ENCODE results near the gene TRIM33. TPM values are rescaled to one million over a fixed set of nuclear protein-coding genes. Genes with fewer than 3 reads are reported as not detected.

The TRIM33 gene
- total RNA-seq, 1 experiment from 2014 or later, result 53.8 TPM

GRCh38 chr1:114428083-114428754 lies 82.8 kb downstream of the TRIM33 start:
- no peaks in the 10 kb centered on the region for H3K23me2 ChIP-seq (ENCODE audit: insufficient read length, low read depth, low read length, poor library complexity, severe bottlenecking)
- Mint-ChIP-seq H3K27me3 (ENCODE audit: low read depth) (no peaks in the 10 kb centered on the region), H3K36me3 (ENCODE audit: insufficient read depth in 1 of 3, low read depth in 3 of 3) (peaks cover 27 to 54% (median 47%) of the 10 kb centered on the region in 3 experiments; a peak in 6 of 7 replicates), H3K4me3 (no peak overlapping the region), H3K27ac (peak overlapping the region in 1 of 3 experiments; percentile 68; a peak in 1 of 7 replicates), H3K4me1 (no peaks in the 10 kb centered on the region; a peak in 1 of 4 replicates), H3K9me3 (no peaks in the 10 kb centered on the region)
- H3K27ac ChIP-seq (ENCODE audit: insufficient read length, low read depth, low read length), result no peak overlapping the region
- no peak overlapping the region for H2AK5ac ChIP-seq (ENCODE audit: insufficient read length, low read length)
- H4K8ac ChIP-seq (replicated peaks; ENCODE audit: insufficient read length, low read depth, low read length), result no peak overlapping the region
- no peak overlapping the region for H2BK12ac ChIP-seq (ENCODE audit: insufficient read length, low read depth, low read length)
- H2BK5ac ChIP-seq (ENCODE audit: insufficient read length, low read length), result no peak overlapping the region
- no peak overlapping the region for H2BK120ac ChIP-seq (ENCODE audit: low read depth, low read length, poor library complexity, severe bottlenecking)
- no peak overlapping the region for H3K14ac ChIP-seq (ENCODE audit: insufficient read depth, low read length)
- H3K9ac ChIP-seq (ENCODE audit: extremely low read depth, insufficient read length, low read length), result no peak overlapping the region
- H2AFZ ChIP-seq (ENCODE audit: low read length), result no peak overlapping the region
- no CpG with 5 or more reads among the region's 1 CpG for WGBS (ENCODE audit: extremely low coverage, insufficient read length, low lambda C conversion rate)
- TF ChIP-seq, protein P1, sequence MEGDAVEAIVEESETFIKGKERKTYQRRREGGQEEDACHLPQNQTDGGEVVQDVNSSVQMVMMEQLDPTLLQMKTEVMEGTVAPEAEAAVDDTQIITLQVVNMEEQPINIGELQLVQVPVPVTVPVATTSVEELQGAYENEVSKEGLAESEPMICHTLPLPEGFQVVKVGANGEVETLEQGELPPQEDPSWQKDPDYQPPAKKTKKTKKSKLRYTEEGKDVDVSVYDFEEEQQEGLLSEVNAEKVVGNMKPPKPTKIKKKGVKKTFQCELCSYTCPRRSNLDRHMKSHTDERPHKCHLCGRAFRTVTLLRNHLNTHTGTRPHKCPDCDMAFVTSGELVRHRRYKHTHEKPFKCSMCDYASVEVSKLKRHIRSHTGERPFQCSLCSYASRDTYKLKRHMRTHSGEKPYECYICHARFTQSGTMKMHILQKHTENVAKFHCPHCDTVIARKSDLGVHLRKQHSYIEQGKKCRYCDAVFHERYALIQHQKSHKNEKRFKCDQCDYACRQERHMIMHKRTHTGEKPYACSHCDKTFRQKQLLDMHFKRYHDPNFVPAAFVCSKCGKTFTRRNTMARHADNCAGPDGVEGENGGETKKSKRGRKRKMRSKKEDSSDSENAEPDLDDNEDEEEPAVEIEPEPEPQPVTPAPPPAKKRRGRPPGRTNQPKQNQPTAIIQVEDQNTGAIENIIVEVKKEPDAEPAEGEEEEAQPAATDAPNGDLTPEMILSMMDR (conservative IDR thresholded peaks at IDR 0.05), result peak; percentile 66
- H2BK15ac ChIP-seq (ENCODE audit: low read depth, low read length), result no peak overlapping the region
- no peak overlapping the region for H3K23ac ChIP-seq (ENCODE audit: insufficient read length, low read depth, low read length)
- H4K20me1 ChIP-seq (ENCODE audit: control insufficient read depth, insufficient read depth, insufficient read length), result no peaks in the 10 kb centered on the region
- H2BK20ac ChIP-seq (ENCODE audit: low read depth, low read length, poor library complexity, severe bottlenecking), result no peak overlapping the region
- no peak overlapping the region for H3K56ac ChIP-seq (ENCODE audit: insufficient read length, low read depth, low read length)
- no peaks in the 10 kb centered on the region for H3K79me2 ChIP-seq (ENCODE audit: insufficient read depth, low read length)
- no peak overlapping the region for H3K4me2 ChIP-seq (ENCODE audit: insufficient read depth, insufficient read length, low read length)
- no peak for DNase-seq
- H3K9me3 ChIP-seq (ENCODE audit: control insufficient read depth, low read depth, low read length), result no peaks in the 10 kb centered on the region
- H4K91ac ChIP-seq (ENCODE audit: insufficient read length, low read depth, low read length), result no peak overlapping the region
- no peak overlapping the region for H3T11ph ChIP-seq (ENCODE audit: low read length)
- H3K18ac ChIP-seq (ENCODE audit: insufficient read length, low read depth, low read length), result no peak overlapping the region
- no peaks in the 10 kb centered on the region for H3K79me1 ChIP-seq (ENCODE audit: insufficient read depth, low read depth, low read length, poor library complexity, severe bottlenecking)
- H3K4ac ChIP-seq (ENCODE audit: low read depth, low read length), result no peak overlapping the region
- H3K27me3 ChIP-seq (ENCODE audit: insufficient read depth, low read length), result no peaks in the 10 kb centered on the region
- no peak overlapping the region for H4K5ac ChIP-seq (ENCODE audit: insufficient read length, low read depth, low read length)
- H3K4me1 ChIP-seq (ENCODE audit: insufficient read depth, low read length), result no peaks in the 10 kb centered on the region

Data from H9 (cell line).